Fibroblast of skin of back (primary cell): Measurements from ENCODE around the gene DCAF12L1. TPM values are rescaled to one million over a fixed set of nuclear protein-coding genes. Genes with fewer than 3 reads are reported as not detected.

ENCODE experiments used
- DNase-seq: peaks from one replicate; pipeline ENCODE4 v3.0.0-alpha.2; 2013
- polyA plus RNA-seq, 2 experiments: library from polyadenylated mRNA; unstranded; fragments of 120-200 nt; gene quantifications; one replicate each; pipeline ENCODE4 v1.2.1, GENCODE V29; 2013; ENCODE audit not compliant: insufficient read length in 2 of 2

The DCAF12L1 gene
- polyA plus RNA-seq (2013, experiment 1 of 2; ENCODE audit: insufficient read length) = not detected
- polyA plus RNA-seq (2013, experiment 2 of 2; ENCODE audit: insufficient read length) = not detected

GRCh38 chrX:126552313-126553022, at the start of gene DCAF12L1:
Gene DCAF12L1, minus strand, starts transcription at chrX:126552814. Its CDS starts 206 bp downstream, at chrX:126552608.
- DNase-seq = peak; percentile 3

GRCh38 chrX:126580877-126581276, 28.3 kb upstream of the DCAF12L1 start:
- no peak for DNase-seq

- no peak for DNase-seq
Observed at GRCh38 chrX:126575911-126576310, 23.3 kb upstream of the DCAF12L1 start.

GRCh38 chrX:126557151-126557550, 4.5 kb upstream of the DCAF12L1 start:
- peak; percentile 37 for DNase-seq

GRCh38 chrX:126551725-126552312, 795 bp downstream of the DCAF12L1 start:
- DNase-seq = no peak

GRCh38 chrX:126551306-126551705, 1.3 kb downstream of the DCAF12L1 start:
- no peak for DNase-seq

- no peak for DNase-seq
Observed at GRCh38 chrX:126550816-126551215, 1.8 kb downstream of the DCAF12L1 start.

- no peak for DNase-seq
Observed at GRCh38 chrX:126509923-126510322, 42.7 kb downstream of the DCAF12L1 start.
